ENCODE measurements around the gene ANKRD9.

Gene ANKRD9

DNA sequence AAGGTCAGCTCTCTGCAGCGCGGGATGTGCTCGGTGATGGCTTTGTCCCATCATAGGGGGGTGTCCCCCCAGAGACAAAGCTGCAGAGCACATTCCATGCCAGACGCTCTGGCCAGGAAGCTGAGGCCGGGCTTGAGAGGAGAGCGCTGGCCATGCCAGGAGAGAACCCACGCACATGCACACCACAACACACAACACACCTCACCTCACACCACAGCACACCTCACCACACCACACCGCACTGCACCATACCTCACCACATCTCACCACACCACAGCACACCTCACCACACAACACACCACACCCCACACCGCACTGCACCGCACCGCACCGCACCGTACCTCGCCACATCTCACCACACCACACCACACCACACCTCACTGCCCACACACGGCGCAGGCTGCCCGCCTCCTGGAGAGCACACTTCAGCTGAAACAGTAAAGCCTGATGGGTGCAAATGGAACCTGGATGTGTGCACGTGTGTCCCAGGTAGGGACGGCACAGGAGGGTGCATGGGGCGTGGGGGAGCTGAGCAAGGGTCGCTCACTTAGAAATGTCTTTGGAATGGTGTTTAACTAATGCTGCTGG, 10.8 kb downstream of the ANKRD9 start:
- no peak for DNase-seq (ENCODE audit: low read depth in 2 of 2)

DNA sequence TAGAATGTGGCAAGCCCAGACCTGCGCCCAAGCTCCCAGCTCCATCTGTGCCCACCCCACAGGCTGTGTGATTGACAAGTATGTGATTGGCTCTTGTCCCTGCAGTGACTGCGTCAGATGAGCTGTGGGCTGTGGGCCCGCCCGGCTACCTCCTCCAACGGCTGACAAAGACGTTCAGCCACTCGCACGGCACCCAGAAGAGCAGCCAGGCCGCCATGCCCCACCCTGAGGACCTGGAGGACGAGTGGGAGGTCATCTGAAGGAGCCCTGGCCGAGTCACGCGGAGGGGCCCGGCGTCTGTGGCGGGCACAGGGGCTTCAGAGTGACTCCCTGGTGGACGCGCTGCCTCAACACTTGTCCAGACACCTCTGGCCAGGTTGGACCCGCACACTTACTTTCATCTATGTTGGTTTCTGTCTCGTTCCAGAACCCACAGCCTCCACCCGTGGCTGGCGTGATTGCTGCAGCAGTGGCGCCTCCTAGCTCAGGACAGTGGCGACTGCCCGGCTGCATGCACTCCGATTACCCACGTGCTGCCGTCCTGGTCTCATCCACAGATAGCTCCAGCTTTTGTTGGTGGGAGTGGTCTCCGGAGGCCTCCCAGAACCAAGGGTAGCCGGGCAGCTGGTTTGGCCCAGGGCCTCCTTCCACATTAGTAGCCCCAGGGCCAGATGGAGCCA, 11.4 kb downstream of the ANKRD9 start:
- DNase-seq (ENCODE audit: low read depth in 2 of 2), result no peak

DNA sequence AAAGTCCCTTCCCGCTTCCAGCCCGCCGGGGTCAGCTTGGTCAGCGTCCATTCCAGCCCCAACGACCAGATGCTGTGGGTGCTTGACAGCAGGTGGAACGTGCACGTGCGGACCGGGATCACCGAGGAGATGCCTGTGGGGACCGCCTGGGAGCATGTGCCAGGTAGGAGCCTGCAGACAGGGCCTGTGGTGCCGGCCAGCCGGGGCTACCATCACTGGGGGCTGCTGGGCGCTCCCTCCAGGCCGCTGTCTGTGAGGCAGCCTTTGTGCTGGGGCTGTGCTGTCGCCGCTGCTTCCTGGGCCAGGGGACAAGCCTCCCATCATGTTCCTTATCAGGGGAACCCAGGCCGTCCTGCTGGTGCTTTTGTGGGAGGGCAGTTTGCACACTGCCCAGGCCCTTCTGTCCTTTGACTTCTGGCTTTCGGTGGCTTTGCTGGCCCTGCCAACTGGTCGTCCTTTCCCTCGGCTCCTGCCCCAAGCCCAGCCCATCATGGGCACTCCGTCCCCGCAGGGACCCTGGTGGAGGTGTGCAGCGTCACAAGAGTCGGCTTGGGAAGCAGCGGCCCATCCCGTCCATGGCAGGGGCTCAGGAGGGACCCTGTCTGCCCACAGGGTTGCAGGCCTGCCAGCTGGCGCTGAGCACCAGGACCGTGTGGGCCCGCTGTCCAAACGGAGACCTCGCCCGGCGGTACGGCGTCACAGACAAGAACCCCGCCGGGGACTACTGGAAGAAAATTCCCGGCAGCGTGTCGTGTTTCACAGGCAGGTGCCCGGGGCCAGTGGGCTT, 12.4 kb downstream of the ANKRD9 start:
- DNase-seq (ENCODE audit: low read depth in 2 of 2), result no peak

DNA sequence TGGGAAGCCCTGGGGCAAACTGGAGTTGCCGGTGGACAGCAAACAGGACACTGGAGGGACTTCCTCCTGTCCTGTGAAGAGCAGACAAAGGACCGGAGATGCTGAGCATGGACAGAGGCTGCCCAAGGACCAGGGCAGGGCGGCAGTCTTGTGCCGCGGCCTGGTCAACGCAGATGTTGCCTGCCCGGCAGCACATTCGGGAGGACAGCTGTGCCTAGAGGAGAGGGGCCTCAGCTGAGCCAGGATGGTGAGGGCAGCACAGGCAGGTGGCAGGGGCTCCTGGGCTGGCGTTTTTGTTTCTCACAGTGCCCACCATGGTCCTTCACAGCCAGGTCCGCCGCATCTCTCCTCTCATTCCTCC, 13.3 kb downstream of the ANKRD9 start:
- no peak for DNase-seq (ENCODE audit: low read depth in 2 of 2)

DNA sequence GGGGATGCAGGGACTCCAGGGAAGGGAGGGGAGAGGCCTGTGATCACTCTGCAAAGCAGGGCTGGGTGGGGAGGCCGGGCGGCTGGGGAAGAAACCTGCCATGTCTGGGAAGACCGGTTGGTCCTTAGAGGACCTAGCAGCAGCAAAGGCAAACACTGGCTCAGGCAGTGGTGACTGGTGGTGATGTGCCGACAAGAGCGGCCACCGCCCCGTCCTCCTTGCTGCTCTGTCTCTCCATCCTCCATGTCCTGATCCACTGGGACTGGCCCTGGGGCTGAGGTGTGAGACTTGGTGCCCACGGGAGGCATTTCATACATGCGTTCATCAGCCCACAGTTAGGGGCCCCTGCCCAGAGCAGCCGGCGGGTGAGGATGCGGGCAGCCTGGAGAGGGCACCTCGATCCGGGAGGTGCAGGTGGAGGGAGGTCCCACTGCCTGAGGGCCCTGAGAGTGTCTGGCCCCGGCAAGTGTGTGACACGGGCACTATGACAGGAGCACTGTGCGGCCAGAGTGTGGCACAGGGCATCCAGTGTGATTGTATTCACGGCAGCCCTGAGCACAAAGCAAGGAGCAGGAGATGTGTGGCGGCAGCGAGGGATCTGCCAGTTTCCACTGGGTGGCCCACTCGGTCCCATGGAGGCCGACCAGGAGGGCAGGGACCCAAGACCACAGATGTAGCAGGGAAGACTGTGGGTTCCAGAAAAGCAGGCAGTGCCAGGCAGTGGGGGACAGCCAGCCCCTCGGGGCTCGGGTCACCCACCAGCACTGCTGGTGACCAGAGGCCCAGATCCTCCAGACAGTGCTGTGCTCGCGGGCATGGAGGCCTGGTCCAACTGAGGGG, 13.9 kb downstream of the ANKRD9 start:
- DNase-seq (ENCODE audit: low read depth in 2 of 2), result no peak

DNA sequence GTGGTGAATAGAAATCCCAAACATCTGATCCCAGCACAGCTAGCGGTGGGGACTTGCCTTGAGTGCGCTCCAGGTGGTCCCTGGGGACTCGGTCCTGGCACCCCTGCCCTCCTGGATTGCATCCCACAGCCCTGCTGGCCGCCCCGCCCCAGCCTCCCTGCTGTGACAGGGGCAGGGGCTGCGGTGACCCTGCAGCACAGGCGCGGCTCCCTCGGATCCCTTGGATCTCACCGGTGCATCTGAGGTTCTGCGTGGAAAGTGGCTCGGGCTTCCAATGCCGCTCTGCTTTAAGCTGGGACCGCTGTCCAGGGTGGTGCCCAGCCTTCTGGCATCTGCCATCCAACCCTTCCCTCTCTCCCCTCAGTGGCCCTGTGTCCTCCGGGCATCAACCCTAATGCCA, 16.0 kb downstream of the ANKRD9 start:
- DNase-seq (ENCODE audit: low read depth in 2 of 2), result no peak

DNA sequence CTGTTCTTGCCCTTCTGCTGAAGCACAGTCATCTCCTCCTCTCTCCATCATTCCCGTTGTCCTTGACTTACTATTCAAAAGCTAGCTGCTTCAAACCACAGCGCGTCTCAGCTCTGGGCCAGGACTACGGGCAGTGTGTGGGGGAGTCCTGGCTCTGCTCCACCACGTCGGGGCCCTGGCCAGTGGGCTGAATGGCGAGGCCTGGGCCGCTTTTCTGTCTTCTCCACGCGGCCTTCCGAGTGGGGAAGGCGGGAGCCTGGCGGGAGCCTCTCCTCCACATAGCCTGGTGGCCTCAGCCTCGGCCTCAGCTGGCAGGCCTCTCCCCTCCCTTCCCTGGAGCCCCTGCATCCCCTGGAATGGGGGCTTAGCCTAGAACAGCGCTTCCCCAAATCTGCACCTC, 16.5 kb downstream of the ANKRD9 start:
- no peak for DNase-seq (ENCODE audit: low read depth in 2 of 2)

DNA sequence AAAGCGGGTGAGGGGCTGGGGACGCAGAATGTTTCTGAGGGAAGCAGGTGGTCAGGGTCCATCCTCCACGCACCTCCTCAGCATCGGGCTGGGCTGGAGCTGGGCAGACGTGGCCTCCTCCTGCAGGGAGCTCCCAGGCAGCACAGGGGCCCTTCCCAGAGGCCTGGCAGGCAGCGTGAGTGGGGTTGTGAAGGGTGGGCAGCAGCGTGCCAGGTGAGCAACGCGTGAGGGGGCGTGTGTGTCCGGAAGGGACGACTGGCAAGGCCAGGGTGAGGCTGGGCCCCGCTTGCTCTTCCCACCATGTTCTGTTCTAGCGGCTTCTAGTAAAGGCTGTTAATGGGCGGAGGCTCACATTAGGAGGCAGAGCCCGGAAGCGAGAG, 17.1 kb downstream of the ANKRD9 start:
- no peak for DNase-seq (ENCODE audit: low read depth in 2 of 2)

DNA sequence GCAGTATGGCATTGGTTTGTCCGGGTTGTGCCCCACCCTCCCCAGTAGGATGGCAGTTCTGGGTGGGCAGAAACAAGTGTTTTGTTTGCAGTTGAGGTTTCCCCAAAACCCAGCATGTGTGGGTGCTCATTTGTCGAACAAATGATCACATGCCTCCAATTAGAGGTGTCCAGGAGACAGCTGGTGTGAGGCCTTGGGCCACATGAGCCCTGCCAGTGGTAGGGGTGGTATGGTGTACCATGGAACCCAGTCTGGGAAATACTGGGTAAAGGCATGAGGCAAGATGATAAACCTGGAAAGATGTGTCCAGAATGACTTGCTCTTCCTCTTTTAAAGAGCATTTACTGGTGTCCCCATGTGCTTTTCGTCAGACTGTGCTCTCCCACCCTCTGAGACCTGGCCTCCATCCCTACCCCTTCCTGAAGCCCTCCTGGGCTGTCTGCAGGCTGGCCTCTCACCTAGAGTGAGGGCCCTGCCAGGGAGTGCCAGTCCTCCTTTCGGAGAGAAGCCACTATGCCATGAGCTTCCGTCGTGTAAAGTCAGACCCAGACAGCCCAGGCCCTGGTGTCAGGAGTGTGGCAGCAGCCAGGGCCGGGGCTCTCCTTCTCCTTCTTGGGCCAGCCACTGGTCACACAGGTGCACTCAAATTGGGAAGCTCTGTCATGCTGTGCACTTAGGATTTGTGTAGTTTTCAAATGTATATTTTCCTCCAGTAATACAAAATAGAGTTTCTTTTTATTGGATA, 17.6 kb downstream of the ANKRD9 start:
- no peak for DNase-seq (ENCODE audit: low read depth in 2 of 2)

DNA sequence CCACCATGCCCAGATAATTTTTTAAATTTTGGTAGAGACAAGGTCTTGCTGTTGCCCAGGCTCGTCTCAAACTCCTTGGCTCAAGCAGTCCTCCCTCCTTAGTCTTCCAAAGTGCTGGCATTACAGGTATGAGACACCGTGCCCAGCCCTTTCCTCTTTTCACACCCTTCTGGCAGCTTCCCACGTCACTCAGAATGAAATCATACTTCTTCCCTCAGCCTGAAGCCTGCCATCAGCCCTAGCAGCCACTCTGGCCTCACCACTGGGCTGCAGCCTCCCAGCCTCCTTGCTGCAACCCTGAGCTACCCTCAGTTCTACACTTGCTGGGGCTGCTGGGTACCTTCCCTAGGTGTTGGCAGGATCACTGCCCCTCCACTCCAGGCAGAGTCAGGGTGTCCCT, 18.2 kb downstream of the ANKRD9 start:
- DNase-seq (ENCODE audit: low read depth in 2 of 2), result no peak

DNA sequence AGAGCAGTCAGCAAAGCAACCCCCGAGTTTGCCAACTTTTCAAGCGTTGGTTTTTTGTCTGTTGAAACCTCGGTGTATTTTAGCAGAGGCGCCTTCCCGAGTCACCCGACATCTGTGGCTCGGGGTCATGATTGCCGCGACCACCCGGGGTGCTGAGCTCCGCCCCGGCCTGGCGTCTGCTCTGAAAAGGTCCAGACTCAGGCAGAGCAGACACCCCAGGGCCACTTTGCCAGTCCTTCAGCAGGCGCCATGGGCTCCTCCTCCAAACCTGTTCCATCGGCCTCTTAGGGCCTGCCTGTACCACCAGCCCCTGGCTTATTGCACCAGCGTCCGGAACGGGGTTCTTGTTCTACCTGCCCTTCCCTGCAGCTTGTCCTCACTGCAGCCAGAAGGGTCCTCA, 19.1 kb downstream of the ANKRD9 start:
- DNase-seq (ENCODE audit: low read depth in 2 of 2), result no peak

DNA sequence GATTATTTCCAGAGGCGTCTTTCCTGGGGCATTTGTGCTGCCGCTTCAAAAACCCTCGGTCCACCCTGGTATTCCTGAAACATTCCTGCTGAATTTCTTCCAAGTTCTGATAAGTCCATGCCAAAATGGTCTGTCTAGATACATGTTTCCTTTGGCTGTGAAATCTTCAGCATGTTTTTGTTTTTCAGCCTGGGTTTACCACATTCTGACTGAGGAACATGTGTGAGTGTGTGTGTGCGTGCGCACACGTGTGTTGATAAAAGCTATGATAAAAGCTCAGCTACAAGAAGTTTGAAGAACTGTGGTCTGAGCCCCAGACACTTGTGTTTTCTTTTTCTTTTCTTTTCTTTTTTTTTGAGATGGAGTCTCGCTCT, 22.4 kb downstream of the ANKRD9 start:
- no peak for DNase-seq (ENCODE audit: low read depth in 2 of 2)

DNA sequence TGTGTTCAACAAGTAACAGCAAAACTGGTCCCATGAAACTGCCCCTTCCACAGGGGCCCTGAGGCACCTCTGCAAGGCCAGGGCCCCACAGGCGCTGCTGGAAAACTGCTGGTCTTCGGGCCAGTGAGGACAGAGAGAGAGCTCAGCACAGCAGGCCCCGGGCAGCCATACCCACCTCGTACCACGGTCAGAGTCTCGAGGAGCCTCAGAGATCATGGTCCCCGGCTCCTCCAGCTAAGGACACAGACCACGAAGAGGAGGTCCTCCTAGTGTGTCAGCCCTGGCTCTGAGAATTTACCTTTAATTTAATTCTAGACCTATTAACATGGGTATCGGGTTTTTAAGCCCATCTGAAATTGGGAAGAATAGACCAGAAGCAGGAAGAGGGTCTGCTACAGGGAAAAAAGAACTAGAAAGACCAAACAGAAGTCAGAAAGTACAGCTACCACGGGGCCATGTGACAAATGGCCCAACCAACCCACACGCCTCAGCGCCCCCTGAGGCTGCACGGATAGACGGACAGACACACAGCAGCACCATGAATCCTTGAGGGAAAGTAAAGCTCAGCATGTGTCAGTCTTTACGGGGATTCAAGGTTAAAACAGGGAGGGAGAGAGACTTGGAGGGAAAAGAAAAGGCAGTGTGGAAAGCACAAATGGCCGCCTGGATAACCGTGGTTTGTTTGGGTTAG, 22.9 kb downstream of the ANKRD9 start:
- no peak for DNase-seq (ENCODE audit: low read depth in 2 of 2)

DNA sequence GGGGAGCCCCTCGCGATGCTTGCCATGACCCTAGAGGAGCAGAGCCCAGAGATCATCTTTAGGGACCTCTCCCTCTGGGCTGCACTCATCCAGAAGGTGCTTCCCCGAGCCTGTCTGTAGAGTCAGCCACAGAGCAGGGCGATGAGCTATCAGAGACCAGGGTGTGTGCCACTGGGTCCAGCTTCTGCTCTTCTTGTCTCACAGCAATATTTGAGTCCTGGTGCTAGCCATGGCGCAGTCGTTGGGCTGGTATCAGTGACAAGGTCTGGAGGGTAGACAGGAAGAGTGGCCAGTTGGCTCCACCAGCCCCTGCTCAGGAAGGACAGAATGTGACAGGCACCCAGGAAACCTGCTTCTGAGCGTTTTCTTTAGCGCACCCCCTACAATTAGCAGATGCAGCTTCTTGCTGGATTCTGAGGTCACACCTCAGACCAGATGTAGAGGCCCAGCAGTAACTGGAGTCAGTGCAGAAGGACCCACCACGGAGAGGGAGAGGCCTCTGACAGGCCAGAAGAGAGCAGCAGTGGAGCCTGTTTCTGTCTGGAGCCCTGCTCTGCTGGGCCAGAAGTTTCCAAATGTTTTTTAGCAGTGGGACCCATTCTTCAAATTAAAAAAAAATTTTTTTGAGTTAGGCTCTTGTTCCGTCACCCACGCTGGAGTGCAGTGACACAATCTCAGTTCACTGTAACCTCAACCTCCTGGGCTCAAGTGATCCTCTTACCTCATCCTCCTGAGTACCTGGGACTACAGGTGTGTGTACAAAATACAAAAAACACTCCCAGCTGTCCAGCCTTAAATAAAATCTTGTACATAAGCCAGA, 23.7 kb downstream of the ANKRD9 start:
- no peak for DNase-seq (ENCODE audit: low read depth in 2 of 2)

DNA sequence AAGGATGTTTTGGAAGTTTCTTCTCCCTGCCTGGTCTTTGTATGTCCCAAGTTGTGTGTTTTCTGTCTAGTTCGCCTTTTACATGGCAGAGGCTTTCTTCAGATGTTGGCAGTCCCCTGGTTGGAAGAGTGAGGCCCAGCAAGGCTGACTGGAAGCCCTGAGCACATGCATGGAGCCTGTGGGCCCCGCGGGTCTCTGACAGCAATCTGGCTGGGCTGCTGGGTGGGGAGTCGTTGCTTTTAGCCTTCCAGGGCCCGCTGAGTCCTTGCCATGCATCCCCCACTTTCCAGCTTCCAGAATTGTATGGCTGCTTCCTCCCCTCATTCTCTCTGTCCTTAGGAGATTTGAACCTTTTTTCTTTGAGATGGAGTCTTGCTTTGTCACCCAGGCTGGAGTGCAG, 25.3 kb downstream of the ANKRD9 start:
- DNase-seq (ENCODE audit: low read depth in 2 of 2), result no peak

DNA sequence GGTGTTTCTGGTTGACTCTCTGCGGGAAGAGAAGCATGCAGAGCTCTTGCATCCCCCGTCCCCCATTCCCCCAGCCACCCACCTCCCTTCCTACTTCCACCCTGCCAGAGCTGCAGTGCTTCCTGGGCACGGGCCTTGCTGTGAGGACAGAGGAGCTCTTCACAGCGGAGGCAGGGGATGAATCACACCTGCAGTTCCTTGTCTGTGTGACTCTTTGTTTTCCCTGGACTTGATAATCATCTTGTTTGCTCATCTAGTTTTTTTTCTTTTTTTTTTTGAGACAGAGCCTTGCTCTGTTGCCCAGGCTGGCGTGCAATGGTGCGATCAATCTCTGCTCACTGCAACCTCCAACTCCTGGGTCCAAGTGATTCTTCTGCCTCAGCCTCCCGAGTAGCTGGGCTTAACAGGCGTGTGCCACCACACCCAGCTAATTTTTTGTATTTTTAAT, 27.8 kb downstream of the ANKRD9 start:
- no peak for DNase-seq (ENCODE audit: low read depth in 2 of 2)

DNA sequence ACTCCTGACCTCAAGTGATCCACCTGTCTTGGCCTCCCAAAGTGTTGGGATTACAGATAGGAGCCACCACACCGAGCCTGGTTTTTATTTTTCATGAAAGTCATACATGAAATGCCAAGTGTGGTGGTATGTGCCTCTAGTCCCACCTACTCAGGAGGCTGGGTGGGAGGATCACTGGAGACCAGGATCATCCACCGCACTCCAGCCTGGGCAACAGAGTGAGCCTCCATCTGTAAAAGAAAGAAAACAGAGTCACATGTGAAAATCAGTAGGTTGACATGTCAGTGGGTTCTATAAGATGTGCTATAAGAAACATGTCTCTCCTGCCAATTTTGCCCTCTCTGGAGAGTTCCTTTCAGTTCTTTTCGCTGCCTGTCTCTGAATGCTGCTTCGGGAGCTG, 28.2 kb downstream of the ANKRD9 start:
- DNase-seq (ENCODE audit: low read depth in 2 of 2), result no peak

DNA sequence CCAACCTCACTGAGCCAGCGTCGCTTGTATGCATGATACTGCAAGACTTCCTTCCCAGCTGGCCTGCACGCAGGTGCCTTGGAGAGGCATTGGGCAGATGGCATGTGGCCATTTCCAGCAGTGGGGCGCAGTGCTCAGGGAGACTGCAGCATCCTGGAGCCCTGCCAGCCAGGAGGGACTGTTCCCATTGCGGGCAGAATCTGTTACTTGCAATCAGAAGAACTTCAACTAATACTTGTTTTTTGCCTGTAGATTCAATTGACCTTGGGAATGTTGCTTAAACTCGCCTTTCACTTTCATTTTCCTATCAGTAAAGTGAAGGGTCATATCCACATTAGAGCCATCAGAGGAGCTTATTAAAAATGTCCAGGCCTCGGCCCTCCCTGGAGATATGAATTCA, 29.8 kb downstream of the ANKRD9 start:
- no peak for DNase-seq (ENCODE audit: low read depth in 2 of 2)

DNA sequence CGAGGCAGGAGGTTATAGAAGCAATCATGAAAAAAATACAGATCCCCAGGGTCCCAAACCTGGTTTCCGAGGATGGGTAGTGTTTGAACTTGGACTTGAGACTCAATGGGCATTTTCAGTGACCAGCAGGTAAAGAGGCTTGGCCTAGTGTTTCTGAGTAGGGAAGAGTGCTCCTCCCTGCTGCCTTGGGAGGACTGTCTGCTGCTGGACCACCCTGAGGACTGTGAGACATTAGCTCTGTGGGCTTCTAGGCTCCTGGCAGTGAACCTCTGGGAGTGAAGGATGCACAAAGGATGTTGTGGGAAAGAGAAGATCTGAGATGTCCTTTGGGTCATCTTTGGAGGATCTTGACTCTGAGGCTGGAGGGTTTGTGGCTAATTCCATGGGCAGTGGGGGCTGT, 30.5 kb downstream of the ANKRD9 start:
- DNase-seq (ENCODE audit: low read depth in 2 of 2), result no peak

DNA sequence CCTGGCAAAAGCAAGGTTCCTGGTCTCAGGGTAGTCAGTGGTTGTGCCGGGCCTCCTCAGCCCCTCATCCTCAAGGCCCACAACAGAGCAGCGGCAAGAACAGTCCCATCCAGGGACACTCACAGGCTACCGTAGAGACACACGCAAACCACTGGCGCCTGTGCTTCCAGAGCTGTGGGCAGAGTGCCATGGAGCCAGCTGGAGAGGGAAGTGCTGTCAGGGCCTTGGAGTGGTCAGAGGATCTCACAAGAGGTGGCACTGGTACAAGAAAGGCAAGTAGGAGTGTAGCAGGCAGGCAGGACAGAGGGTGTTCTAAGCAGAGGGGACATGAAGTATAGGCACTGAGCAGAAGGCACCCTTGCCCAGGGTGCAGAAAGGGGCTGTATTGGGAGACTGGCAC, 34.6 kb downstream of the ANKRD9 start:
- DNase-seq (ENCODE audit: low read depth in 2 of 2), result no peak
